H9 (cell line): ENCODE data around the gene TRMT10C. TPM values are rescaled to one million over a fixed set of nuclear protein-coding genes. Genes with fewer than 3 reads are reported as not detected.

Source experiments
- DNase-seq: peaks from one replicate; pipeline ENCODE4 v3.0.0-alpha.2; 2017
- H2AFZ ChIP-seq: one replicate; pipeline ENCODE4 v1.6.1; 2013; ENCODE audit warnings: mild to moderate bottlenecking, low read length, control low read depth, moderate library complexity
- H2AK5ac ChIP-seq: 2 replicates; pipeline ENCODE4 v1.6.1; 2013; ENCODE audit warnings: low read length, control low read depth, mixed read lengths; ENCODE audit not compliant: insufficient read length
- H2BK120ac ChIP-seq: one replicate; pipeline ENCODE4 v1.6.1; 2013; ENCODE audit warnings: low read depth, mild to moderate bottlenecking, low read length, control low read depth, inconsistent platforms; ENCODE audit not compliant: poor library complexity, severe bottlenecking
- H2BK12ac ChIP-seq: 2 replicates; pipeline ENCODE4 v1.6.1; 2013; ENCODE audit warnings: low read length, control low read depth, mixed read lengths, low read depth; ENCODE audit not compliant: insufficient read length
- H2BK15ac ChIP-seq: 2 replicates; pipeline ENCODE4 v1.6.1; 2013; ENCODE audit warnings: low read depth, low read length, control low read depth
- H2BK20ac ChIP-seq: one replicate; pipeline ENCODE4 v1.6.1; 2013; ENCODE audit warnings: low read depth, mild to moderate bottlenecking, low read length, control low read depth, inconsistent platforms; ENCODE audit not compliant: poor library complexity, severe bottlenecking
- H2BK5ac ChIP-seq: 2 replicates; pipeline ENCODE4 v1.6.1; 2013; ENCODE audit warnings: low read length, control low read depth, mixed read lengths; ENCODE audit not compliant: insufficient read length
- H3K14ac ChIP-seq: 2 replicates; pipeline ENCODE4 v1.6.1; 2013; ENCODE audit warnings: low read length, control low read depth; ENCODE audit not compliant: insufficient read depth
- H3K18ac ChIP-seq: 2 replicates; pipeline ENCODE4 v1.6.1; 2013; ENCODE audit warnings: low read depth, mild to moderate bottlenecking, mixed read lengths, low read length, control low read depth; ENCODE audit not compliant: insufficient read length
- H3K23ac ChIP-seq: 2 replicates; pipeline ENCODE4 v1.6.1; 2013; ENCODE audit warnings: low read length, control low read depth, mixed read lengths, low read depth; ENCODE audit not compliant: insufficient read length
- H3K23me2 ChIP-seq: 2 replicates; pipeline ENCODE4 v1.6.1; 2013; ENCODE audit warnings: low read depth, mild to moderate bottlenecking, mixed read lengths, low read length, control low read depth; ENCODE audit not compliant: insufficient read length, poor library complexity, severe bottlenecking
- H3K27ac ChIP-seq: 2 replicates; pipeline ENCODE4 v1.5.1; 2013; ENCODE audit warnings: low read length, control low read depth, mixed read lengths, low read depth; ENCODE audit not compliant: insufficient read length
- H3K27me3 ChIP-seq: 2 replicates; pipeline ENCODE4 v1.6.1; 2013; ENCODE audit warnings: low read length, control low read depth, inconsistent platforms; ENCODE audit not compliant: insufficient read depth
- H3K4ac ChIP-seq: 2 replicates; pipeline ENCODE4 v1.6.1; 2013; ENCODE audit warnings: low read depth, mild to moderate bottlenecking, control low read depth, inconsistent platforms, low read length, moderate library complexity
- H3K4me1 ChIP-seq: 2 replicates; pipeline ENCODE4 v1.6.1; 2013; ENCODE audit warnings: low read length, control low read depth, inconsistent platforms; ENCODE audit not compliant: insufficient read depth
- H3K4me2 ChIP-seq: 2 replicates; pipeline ENCODE4 v1.6.1; 2013; ENCODE audit warnings: low read length, control low read depth, mixed read lengths; ENCODE audit not compliant: insufficient read length, insufficient read depth
- H3K56ac ChIP-seq: 2 replicates; pipeline ENCODE4 v1.6.1; 2013; ENCODE audit warnings: low read depth, mild to moderate bottlenecking, mixed read lengths, low read length, control low read depth; ENCODE audit not compliant: insufficient read length
- H3K79me1 ChIP-seq: 2 replicates; pipeline ENCODE4 v1.6.1; 2013; ENCODE audit warnings: low read depth, mild to moderate bottlenecking, moderate library complexity, low read length, control low read depth, inconsistent platforms; ENCODE audit not compliant: insufficient read depth, poor library complexity, severe bottlenecking
- H3K79me2 ChIP-seq: 2 replicates; pipeline ENCODE4 v1.6.1; 2013; ENCODE audit warnings: low read length, control low read depth, inconsistent platforms; ENCODE audit not compliant: insufficient read depth
- H3K9ac ChIP-seq: 2 replicates; pipeline ENCODE4 v1.6.1; 2013; ENCODE audit warnings: low read length, control low read depth, mixed read lengths; ENCODE audit not compliant: insufficient read length; ENCODE audit errors: extremely low read depth
- H3K9me3 ChIP-seq: one replicate; pipeline ENCODE4 v1.6.1; 2013; ENCODE audit warnings: low read depth, low read length, inconsistent platforms; ENCODE audit not compliant: control insufficient read depth
- H3T11ph ChIP-seq: one replicate; pipeline ENCODE4 v1.6.1; 2013; ENCODE audit warnings: mild to moderate bottlenecking, low read length, control low read depth, inconsistent platforms
- H4K20me1 ChIP-seq: one replicate; pipeline ENCODE4 v1.6.1; 2013; ENCODE audit not compliant: control insufficient read depth, insufficient read length, insufficient read depth
- H4K5ac ChIP-seq: 2 replicates; pipeline ENCODE4 v1.6.1; 2013; ENCODE audit warnings: low read depth, mild to moderate bottlenecking, mixed read lengths, low read length, control low read depth; ENCODE audit not compliant: insufficient read length
- H4K8ac ChIP-seq: replicated peaks from 2 replicates; pipeline ENCODE4 v1.6.1; 2013; ENCODE audit warnings: low read length, control low read depth, mixed read lengths, low read depth; ENCODE audit not compliant: insufficient read length
- H4K91ac ChIP-seq: 2 replicates; pipeline ENCODE4 v1.6.1; 2013; ENCODE audit warnings: low read depth, mild to moderate bottlenecking, moderate library complexity, mixed read lengths, low read length, control low read depth; ENCODE audit not compliant: insufficient read length
- H3K27ac Mint-ChIP-seq, 3 experiments: 2 replicates in 2 of 3; 3 replicates in 1 of 3; pipeline ENCODE4 v1.8.0; 2020 to 2021; ENCODE audit warnings: mixed read lengths in 3 of 3, mild to moderate bottlenecking in 1 of 3, moderate library complexity in 1 of 3
- H3K27me3 Mint-ChIP-seq: 2 replicates; pipeline ENCODE4 v1.8.0; 2021; ENCODE audit warnings: low read depth, mild to moderate bottlenecking, moderate library complexity, mixed read lengths
- H3K36me3 Mint-ChIP-seq, 3 experiments: 2 replicates in 2 of 3; 3 replicates in 1 of 3; pipeline ENCODE4 v1.8.0; 2020 to 2021; ENCODE audit warnings: low read depth in 3 of 3, mixed read lengths in 3 of 3; ENCODE audit not compliant: insufficient read depth in 1 of 3
- H3K4me1 Mint-ChIP-seq, 2 experiments: 2 replicates each; pipeline ENCODE4 v1.8.0; 2020; ENCODE audit warnings: mixed read lengths in 2 of 2
- H3K4me3 Mint-ChIP-seq, 2 experiments: 2 replicates in 1 of 2; 3 replicates in 1 of 2; pipeline ENCODE4 v1.8.0; 2020 to 2021; ENCODE audit warnings: mild to moderate bottlenecking in 2 of 2, mixed read lengths in 2 of 2, moderate library complexity in 1 of 2
- H3K9me3 Mint-ChIP-seq, 2 experiments: 2 replicates in 1 of 2; 3 replicates in 1 of 2; pipeline ENCODE4 v1.8.0; 2020; ENCODE audit warnings: mild to moderate bottlenecking in 2 of 2, mixed read lengths in 2 of 2, moderate library complexity in 1 of 2
- WGBS: extraction: QIAGEN DNeasy Blood & Tissue Kit; methylation state at CpG from one replicate; pipeline ENCODE4 v1.1.7; 2013; ENCODE audit warnings: missing lambda C conversion rate, low lambda C conversion rate, mixed read lengths; ENCODE audit not compliant: insufficient read length; ENCODE audit errors: extremely low coverage; 5-methylcytosine and 5-hydroxymethylcytosine counted together
- total RNA-seq: library from RNA; stranded (reverse); gene quantifications from 2 replicates; pipeline ENCODE4 v1.2.1, GENCODE V29; 2021
- TF ChIP-seq, protein P1 (sequence below): fragments of 200-600 bp; sonication (generic); conservative IDR thresholded peaks from 3 replicates; pipeline ENCODE4 v1.8.0; 2021; ENCODE audit warnings: antibody characterized with exemption, mild to moderate bottlenecking

The TRMT10C gene
- total RNA-seq, 1 experiment from 2014 or later: 53.6 TPM

DNA sequence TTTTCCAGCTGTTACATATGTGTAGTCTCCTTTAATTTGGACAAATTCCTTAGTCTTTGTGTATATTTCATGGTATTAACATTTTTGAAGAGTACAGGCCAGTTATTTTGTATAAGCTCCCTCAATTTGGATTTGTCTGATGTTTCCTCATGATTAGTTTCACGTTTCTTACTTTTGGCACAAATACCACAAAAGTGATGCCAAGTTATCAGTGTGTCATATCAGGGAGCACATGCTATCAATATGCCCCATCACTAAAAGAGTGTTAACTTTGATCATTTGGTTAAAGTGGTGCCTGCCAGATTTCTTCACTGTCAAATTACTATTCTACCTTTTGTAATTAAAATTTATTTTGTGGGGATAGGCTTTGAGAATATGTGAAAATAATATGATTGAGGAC is 26.9 kb downstream of the TRMT10C start:
- H3K4me1 Mint-ChIP-seq: no peaks in the 10 kb centered on the region
- Histone ChIP-seq H3K23me2 (no peaks in the 10 kb centered on the region), H3K27me3 (no peaks in the 10 kb centered on the region), H3K14ac (no peak overlapping the region), H3K79me2 (no peaks in the 10 kb centered on the region; the same call in 1 of the 2 replicates), H4K5ac (no peak overlapping the region), H3K27ac (no peak overlapping the region), H2BK120ac (no peak overlapping the region), H3K18ac (no peak overlapping the region), H3K23ac (no peak overlapping the region), H3K9ac (no peak overlapping the region), H3K56ac (no peak overlapping the region), H2AK5ac (no peak overlapping the region), H2BK12ac (no peak overlapping the region), H2AFZ (no peak overlapping the region), H3K4me1 (no peaks in the 10 kb centered on the region), H2BK5ac (no peak overlapping the region), H4K91ac (no peak overlapping the region), H2BK20ac (no peak overlapping the region), H3K4ac (no peak overlapping the region), H3T11ph (no peak overlapping the region), H4K20me1 (no peaks in the 10 kb centered on the region), H4K8ac (no peak overlapping the region), H3K9me3 (no peaks in the 10 kb centered on the region), H2BK15ac (no peak overlapping the region), H3K4me2 (no peak overlapping the region), H3K79me1 (no peaks in the 10 kb centered on the region)
- no peak overlapping the region for H3K4me3 Mint-ChIP-seq
- WGBS: no CpG with 5 or more reads among the region's 1 CpG
- no peaks in the 10 kb centered on the region for H3K9me3 Mint-ChIP-seq
- TF ChIP-seq, protein P1, sequence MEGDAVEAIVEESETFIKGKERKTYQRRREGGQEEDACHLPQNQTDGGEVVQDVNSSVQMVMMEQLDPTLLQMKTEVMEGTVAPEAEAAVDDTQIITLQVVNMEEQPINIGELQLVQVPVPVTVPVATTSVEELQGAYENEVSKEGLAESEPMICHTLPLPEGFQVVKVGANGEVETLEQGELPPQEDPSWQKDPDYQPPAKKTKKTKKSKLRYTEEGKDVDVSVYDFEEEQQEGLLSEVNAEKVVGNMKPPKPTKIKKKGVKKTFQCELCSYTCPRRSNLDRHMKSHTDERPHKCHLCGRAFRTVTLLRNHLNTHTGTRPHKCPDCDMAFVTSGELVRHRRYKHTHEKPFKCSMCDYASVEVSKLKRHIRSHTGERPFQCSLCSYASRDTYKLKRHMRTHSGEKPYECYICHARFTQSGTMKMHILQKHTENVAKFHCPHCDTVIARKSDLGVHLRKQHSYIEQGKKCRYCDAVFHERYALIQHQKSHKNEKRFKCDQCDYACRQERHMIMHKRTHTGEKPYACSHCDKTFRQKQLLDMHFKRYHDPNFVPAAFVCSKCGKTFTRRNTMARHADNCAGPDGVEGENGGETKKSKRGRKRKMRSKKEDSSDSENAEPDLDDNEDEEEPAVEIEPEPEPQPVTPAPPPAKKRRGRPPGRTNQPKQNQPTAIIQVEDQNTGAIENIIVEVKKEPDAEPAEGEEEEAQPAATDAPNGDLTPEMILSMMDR: no peak
- H3K27ac Mint-ChIP-seq: no peak overlapping the region
- H3K27me3 Mint-ChIP-seq: no peaks in the 10 kb centered on the region
- DNase-seq: no peak
- peaks cover 15 to 86% (median 80%) of the 10 kb centered on the region in 3 experiments; a peak in 6 of 7 replicates for H3K36me3 Mint-ChIP-seq
